T follicular helper cell (primary cell): ENCODE measurements around the gene HOXC5.

ENCODE experiments used
- DNase-seq: peaks from one replicate; pipeline ENCODE4 v3.0.0-alpha.2; 2020; ENCODE audit warnings: low read depth

HOXC5 gene

DNA sequence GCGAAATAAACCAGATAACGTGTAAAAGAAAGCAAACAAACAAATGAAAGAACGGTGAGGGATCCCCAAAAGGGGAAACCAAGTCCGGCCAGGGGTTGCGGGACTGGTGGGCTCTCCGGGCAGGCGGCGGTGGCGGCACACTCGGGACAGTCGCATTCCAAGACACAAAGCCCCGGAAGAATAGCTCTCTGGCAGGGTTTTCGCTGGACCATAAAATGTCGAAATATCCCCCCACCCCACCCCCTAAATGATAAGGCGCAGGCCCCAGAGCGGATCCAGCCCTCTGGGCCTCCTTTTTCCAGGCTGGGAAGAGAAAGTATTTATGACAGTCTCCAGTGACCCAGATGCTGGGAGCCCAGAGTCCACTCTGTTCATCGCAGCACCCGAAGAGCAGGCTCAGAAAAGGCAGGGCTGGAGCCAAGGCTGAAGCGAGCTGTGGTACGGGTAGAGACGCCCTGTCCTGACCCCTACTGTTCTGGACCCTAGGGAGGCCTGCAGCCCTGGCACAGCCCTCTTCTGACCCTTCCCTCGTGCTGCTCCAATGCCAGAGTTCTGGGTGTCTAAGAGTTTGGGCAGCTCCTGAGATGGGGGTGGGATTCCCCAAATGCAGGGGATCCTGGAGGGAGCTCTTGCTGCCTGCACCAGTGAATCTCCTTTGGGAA, 26.2 kb upstream of the HOXC5 start:
- DNase-seq, result no peak

- DNase-seq, result no peak
Observed at GRCh38 chr12:54007538-54008259, 25.2 kb upstream of the HOXC5 start.

GRCh38 chr12:54008260-54008552, 24.6 kb upstream of the HOXC5 start:
- no peak for DNase-seq

DNA sequence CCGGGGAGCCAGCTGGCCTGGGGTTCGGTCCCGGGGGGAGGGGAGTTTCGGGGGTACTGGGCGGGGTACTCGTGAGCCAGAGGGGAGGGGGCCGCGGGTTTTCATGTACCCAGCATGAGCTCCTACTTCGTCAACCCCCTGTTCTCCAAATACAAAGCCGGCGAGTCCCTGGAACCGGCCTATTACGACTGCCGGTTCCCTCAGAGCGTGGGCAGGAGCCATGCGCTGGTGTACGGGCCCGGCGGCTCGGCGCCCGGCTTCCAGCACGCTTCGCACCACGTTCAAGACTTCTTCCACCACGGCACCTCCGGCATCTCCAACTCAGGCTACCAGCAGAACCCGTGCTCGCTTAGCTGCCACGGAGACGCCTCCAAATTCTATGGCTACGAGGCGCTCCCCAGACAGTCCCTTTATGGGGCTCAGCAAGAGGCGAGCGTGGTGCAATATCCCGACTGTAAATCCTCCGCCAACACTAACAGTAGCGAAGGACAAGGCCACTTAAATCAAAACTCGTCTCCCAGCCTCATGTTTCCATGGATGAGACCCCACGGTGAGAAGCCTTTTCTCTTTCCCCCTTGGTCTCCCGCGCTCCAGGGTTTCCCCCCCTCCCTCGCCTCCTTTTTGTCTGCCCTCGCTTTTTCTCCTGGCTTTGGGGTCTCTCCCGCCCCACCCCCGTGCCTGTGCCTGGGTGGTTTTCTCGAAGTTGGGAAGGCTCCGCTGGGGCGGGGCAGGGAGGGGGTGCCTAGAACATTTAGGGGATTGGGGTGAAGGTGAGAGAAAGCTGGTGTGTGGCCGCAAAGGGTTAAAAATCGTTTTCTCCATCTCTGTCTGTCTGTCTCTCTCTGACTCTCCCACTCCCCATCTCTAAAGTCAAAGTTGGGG, 23.4 kb upstream of the HOXC5 start:
- DNase-seq, result no peak

GRCh38 chr12:54010053-54010971, 22.5 kb upstream of the HOXC5 start:
- no peak for DNase-seq

DNA sequence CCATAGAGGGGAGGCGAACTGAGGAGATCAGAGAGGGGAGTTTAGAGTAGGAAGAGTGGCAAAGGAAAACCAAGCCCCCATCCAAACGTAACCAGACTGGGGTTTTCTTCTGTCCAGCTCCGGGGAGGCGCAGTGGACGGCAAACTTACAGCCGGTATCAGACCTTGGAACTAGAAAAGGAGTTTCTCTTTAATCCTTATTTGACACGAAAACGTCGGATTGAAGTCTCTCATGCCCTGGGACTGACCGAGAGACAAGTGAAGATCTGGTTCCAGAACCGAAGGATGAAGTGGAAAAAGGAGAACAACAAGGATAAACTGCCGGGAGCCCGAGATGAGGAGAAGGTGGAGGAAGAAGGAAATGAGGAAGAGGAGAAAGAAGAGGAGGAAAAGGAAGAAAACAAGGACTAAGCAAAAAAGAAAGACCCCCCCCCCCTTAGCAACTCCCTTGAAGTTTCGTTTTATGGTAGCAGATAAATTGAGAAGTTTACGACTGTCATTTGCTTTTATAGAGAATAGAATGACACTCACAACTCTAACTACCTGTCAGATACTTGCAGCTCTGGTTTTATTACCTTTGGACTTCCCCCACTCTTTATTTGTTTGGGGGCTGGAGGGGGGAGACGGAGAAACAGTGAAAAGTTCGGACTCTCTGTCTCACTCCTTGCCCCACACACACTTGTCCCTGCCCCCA, 21.7 kb upstream of the HOXC5 start:
- no peak for DNase-seq

DNA sequence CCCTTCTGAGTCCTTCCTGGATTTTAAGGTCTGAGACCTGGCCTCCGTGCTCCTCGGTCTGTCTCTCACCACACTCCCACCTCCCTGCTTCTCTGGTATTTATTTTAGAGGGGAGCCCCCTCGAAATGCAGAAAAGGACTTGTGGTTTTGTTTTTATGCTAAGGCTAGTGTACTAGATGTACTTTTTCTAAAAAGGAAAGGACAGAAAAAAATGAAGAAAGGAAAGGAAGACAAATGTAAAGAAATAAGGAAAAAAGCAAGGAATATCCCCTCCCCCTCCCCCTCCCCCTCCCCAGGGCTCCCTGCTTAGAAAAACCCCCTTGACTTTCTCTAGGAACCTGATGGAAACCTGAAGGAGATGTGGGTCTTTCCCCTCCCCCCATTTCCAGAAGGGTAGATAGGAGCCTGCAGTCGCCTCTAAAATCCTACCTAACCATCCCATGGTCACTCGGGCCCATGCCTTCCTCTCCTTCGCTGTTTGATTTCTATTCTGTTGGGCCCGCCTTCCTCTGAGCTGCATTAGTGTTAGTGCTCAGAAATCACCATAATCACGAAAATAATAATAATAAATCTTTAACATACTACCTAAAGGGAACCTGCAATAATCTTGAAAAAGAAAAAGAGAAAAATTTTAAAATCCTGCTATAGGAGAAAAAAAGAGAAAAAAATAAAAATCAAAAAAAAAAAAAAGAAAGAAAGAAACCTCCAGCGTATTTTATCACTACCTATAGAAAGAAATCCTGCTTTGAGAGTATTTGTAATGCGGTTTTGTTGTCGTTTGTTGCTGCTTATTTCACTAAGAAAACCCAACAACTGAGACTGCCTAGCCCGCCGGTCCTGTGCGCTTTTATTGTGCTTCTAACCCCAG, 21.0 kb upstream of the HOXC5 start:
- DNase-seq, result no peak

DNA sequence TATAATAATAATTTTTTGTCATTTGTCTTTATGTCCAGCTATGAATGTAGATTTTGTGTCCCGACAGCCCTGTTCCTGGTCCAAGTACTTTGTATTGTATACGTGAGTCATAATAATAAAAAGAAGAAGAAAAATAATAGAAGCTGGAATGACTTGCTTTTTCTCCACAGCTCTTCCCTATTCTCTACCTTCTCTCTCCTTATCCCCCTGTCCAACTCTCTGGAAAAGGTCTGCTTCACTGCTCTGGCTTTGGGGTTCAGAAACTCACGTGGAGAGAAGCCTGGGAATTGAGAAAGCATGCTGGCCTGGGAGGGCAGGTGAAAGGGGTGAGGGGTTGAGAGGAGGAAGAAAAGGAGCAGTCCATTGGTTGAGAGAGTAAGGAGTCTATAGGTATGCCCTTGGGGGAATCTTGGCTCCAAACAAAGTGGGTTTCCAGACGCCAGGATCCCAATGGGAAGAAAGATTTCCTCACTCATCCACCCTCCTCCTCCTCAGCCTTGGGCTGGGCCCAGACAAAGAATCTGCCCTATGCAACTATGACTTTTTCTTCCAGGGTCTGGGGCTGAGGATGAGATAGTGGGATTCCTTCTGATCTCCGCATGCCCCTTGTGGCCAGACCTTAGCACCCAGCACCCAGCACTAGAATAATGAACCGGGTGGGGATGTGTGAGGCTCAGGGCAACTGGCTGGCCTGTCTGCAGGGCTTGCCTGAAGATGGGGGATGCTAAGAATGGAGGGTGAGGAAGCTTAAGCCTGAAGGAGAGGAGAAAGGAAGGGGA, 20.0 kb upstream of the HOXC5 start:
- DNase-seq, result no peak

- DNase-seq, result no peak
Observed at GRCh38 chr12:54014377-54015017, 18.4 kb upstream of the HOXC5 start.

- DNase-seq, result no peak
Observed at GRCh38 chr12:54015018-54015931, 17.6 kb upstream of the HOXC5 start.

- DNase-seq, result no peak
Observed at GRCh38 chr12:54016051-54016450, 16.8 kb upstream of the HOXC5 start.

DNA sequence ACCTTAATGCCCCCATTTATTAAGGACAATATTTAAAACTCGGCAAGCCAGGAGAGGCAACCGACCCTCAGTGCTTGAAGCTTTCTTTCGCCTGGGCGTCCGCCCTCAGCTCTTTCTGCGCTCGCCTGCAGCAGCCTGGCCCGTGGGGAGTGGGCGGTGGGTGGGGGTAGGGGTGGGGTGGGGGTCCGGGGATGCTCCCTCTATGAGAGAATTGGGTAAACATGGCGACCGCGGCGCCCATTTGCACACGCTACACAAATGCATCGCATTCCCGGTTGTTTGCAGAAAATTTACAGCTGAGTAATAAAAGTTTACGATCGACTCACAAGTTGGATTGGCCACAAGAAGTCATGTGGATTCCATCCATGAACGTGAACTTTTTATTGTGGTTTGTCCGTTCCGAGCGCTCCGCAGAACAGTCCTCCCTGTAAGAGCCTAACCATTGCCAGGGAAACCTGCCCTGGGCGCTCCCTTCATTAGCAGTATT, 16.3 kb upstream of the HOXC5 start:
- no peak for DNase-seq

DNA sequence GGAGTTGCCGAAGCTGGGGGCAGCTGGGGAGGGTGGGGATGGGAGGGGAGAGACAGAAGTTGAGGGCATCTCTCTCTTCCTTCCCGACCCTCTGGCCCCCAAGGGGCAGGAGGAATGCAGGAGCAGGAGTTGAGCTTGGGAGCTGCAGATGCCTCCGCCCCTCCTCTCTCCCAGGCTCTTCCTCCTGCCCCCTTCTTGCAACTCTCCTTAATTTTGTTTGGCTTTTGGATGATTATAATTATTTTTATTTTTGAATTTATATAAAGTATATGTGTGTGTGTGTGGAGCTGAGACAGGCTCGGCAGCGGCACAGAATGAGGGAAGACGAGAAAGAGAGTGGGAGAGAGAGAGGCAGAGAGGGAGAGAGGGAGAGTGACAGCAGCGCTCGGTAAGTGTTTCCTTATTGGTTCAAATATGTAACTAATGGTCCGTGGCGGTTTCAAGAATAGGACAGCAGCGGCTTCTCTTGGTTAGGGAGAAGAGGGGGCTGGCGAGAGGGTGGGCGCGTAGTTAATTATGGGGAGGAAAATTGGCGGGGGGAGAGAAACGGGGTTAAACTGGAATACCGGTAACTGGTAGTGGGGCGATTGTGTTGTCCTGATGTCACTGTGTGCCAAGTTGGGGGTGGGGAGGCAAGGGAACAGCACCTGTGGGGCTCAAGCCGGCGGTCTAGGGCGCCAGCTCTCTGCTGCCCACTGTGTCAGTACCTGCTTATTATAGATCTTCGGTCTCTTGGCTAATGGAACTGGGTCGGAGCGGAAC, 15.6 kb upstream of the HOXC5 start:
- no peak for DNase-seq

GRCh38 chr12:54017878-54018467, 14.9 kb upstream of the HOXC5 start:
- DNase-seq, result peak; percentile 55

- DNase-seq, result no peak
Observed at GRCh38 chr12:54018468-54018984, 14.3 kb upstream of the HOXC5 start.

DNA sequence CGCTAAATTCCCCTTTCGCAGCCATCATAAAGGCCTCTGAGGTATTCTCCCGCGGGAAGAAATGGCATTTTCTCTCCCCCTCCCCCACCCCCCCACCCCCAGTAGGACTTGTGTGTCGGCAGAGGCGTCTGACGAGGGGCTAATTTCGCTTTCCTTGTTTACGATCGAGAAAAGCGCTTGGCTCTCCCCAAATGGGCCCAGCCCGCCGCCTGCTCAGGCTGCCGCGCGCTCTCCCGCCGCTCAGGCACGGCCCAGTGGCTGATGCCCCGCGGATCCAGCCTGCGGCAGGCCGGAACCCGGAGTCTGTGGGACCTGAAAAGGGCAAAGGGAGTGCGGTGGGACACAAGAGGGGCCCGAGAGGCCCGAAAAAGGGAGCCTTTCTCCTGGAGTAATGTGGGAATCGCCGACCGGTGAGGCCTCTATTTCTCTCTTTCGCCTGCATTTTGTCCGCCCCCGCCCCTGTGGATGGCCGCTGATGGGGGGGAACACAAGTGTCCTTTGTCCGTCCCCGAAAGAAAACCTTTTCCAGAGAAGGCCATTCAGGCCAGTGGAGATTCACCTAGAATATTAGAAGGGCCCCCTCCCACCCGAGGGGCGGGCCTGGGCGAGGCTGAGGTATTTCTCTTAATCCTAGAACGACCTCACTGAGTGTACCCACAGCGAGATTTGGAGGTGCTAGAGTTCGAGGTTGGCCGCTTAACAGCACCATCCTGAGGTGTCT, 13.6 kb upstream of the HOXC5 start:
- DNase-seq, result no peak
